H9 (cell line): Measurements from ENCODE around the gene ENKUR. TPM values are rescaled to one million over a fixed set of nuclear protein-coding genes. Genes with fewer than 3 reads are reported as not detected.

Experiments used
- DNase-seq: peaks from one replicate; pipeline ENCODE4 v3.0.0-alpha.2; 2017
- H2AFZ ChIP-seq: one replicate; pipeline ENCODE4 v1.6.1; 2013; ENCODE audit warnings: mild to moderate bottlenecking, low read length, control low read depth, moderate library complexity
- H2AK5ac ChIP-seq: 2 replicates; pipeline ENCODE4 v1.6.1; 2013; ENCODE audit warnings: low read length, control low read depth, mixed read lengths; ENCODE audit not compliant: insufficient read length
- H2BK120ac ChIP-seq: one replicate; pipeline ENCODE4 v1.6.1; 2013; ENCODE audit warnings: low read depth, mild to moderate bottlenecking, low read length, control low read depth, inconsistent platforms; ENCODE audit not compliant: poor library complexity, severe bottlenecking
- H2BK12ac ChIP-seq: 2 replicates; pipeline ENCODE4 v1.6.1; 2013; ENCODE audit warnings: low read length, control low read depth, mixed read lengths, low read depth; ENCODE audit not compliant: insufficient read length
- H2BK15ac ChIP-seq: 2 replicates; pipeline ENCODE4 v1.6.1; 2013; ENCODE audit warnings: low read depth, low read length, control low read depth
- H2BK20ac ChIP-seq: one replicate; pipeline ENCODE4 v1.6.1; 2013; ENCODE audit warnings: low read depth, mild to moderate bottlenecking, low read length, control low read depth, inconsistent platforms; ENCODE audit not compliant: poor library complexity, severe bottlenecking
- H2BK5ac ChIP-seq: 2 replicates; pipeline ENCODE4 v1.6.1; 2013; ENCODE audit warnings: low read length, control low read depth, mixed read lengths; ENCODE audit not compliant: insufficient read length
- H3K14ac ChIP-seq: 2 replicates; pipeline ENCODE4 v1.6.1; 2013; ENCODE audit warnings: low read length, control low read depth; ENCODE audit not compliant: insufficient read depth
- H3K18ac ChIP-seq: 2 replicates; pipeline ENCODE4 v1.6.1; 2013; ENCODE audit warnings: low read depth, mild to moderate bottlenecking, mixed read lengths, low read length, control low read depth; ENCODE audit not compliant: insufficient read length
- H3K23ac ChIP-seq: 2 replicates; pipeline ENCODE4 v1.6.1; 2013; ENCODE audit warnings: low read length, control low read depth, mixed read lengths, low read depth; ENCODE audit not compliant: insufficient read length
- H3K23me2 ChIP-seq: 2 replicates; pipeline ENCODE4 v1.6.1; 2013; ENCODE audit warnings: low read depth, mild to moderate bottlenecking, mixed read lengths, low read length, control low read depth; ENCODE audit not compliant: insufficient read length, poor library complexity, severe bottlenecking
- H3K27ac ChIP-seq: 2 replicates; pipeline ENCODE4 v1.5.1; 2013; ENCODE audit warnings: low read length, control low read depth, mixed read lengths, low read depth; ENCODE audit not compliant: insufficient read length
- H3K27me3 ChIP-seq: 2 replicates; pipeline ENCODE4 v1.6.1; 2013; ENCODE audit warnings: low read length, control low read depth, inconsistent platforms; ENCODE audit not compliant: insufficient read depth
- H3K4ac ChIP-seq: 2 replicates; pipeline ENCODE4 v1.6.1; 2013; ENCODE audit warnings: low read depth, mild to moderate bottlenecking, control low read depth, inconsistent platforms, low read length, moderate library complexity
- H3K4me1 ChIP-seq: 2 replicates; pipeline ENCODE4 v1.6.1; 2013; ENCODE audit warnings: low read length, control low read depth, inconsistent platforms; ENCODE audit not compliant: insufficient read depth
- H3K4me2 ChIP-seq: 2 replicates; pipeline ENCODE4 v1.6.1; 2013; ENCODE audit warnings: low read length, control low read depth, mixed read lengths; ENCODE audit not compliant: insufficient read length, insufficient read depth
- H3K56ac ChIP-seq: 2 replicates; pipeline ENCODE4 v1.6.1; 2013; ENCODE audit warnings: low read depth, mild to moderate bottlenecking, mixed read lengths, low read length, control low read depth; ENCODE audit not compliant: insufficient read length
- H3K79me1 ChIP-seq: 2 replicates; pipeline ENCODE4 v1.6.1; 2013; ENCODE audit warnings: low read depth, mild to moderate bottlenecking, moderate library complexity, low read length, control low read depth, inconsistent platforms; ENCODE audit not compliant: insufficient read depth, poor library complexity, severe bottlenecking
- H3K79me2 ChIP-seq: 2 replicates; pipeline ENCODE4 v1.6.1; 2013; ENCODE audit warnings: low read length, control low read depth, inconsistent platforms; ENCODE audit not compliant: insufficient read depth
- H3K9ac ChIP-seq: 2 replicates; pipeline ENCODE4 v1.6.1; 2013; ENCODE audit warnings: low read length, control low read depth, mixed read lengths; ENCODE audit not compliant: insufficient read length; ENCODE audit errors: extremely low read depth
- H3K9me3 ChIP-seq: one replicate; pipeline ENCODE4 v1.6.1; 2013; ENCODE audit warnings: low read depth, low read length, inconsistent platforms; ENCODE audit not compliant: control insufficient read depth
- H3T11ph ChIP-seq: one replicate; pipeline ENCODE4 v1.6.1; 2013; ENCODE audit warnings: mild to moderate bottlenecking, low read length, control low read depth, inconsistent platforms
- H4K20me1 ChIP-seq: one replicate; pipeline ENCODE4 v1.6.1; 2013; ENCODE audit not compliant: control insufficient read depth, insufficient read length, insufficient read depth
- H4K5ac ChIP-seq: 2 replicates; pipeline ENCODE4 v1.6.1; 2013; ENCODE audit warnings: low read depth, mild to moderate bottlenecking, mixed read lengths, low read length, control low read depth; ENCODE audit not compliant: insufficient read length
- H4K8ac ChIP-seq: replicated peaks from 2 replicates; pipeline ENCODE4 v1.6.1; 2013; ENCODE audit warnings: low read length, control low read depth, mixed read lengths, low read depth; ENCODE audit not compliant: insufficient read length
- H4K91ac ChIP-seq: 2 replicates; pipeline ENCODE4 v1.6.1; 2013; ENCODE audit warnings: low read depth, mild to moderate bottlenecking, moderate library complexity, mixed read lengths, low read length, control low read depth; ENCODE audit not compliant: insufficient read length
- H3K27ac Mint-ChIP-seq, 3 experiments: 2 replicates in 2 of 3; 3 replicates in 1 of 3; pipeline ENCODE4 v1.8.0; 2020 to 2021; ENCODE audit warnings: mixed read lengths in 3 of 3, mild to moderate bottlenecking in 1 of 3, moderate library complexity in 1 of 3
- H3K27me3 Mint-ChIP-seq: 2 replicates; pipeline ENCODE4 v1.8.0; 2021; ENCODE audit warnings: low read depth, mild to moderate bottlenecking, moderate library complexity, mixed read lengths
- H3K36me3 Mint-ChIP-seq, 3 experiments: 2 replicates in 2 of 3; 3 replicates in 1 of 3; pipeline ENCODE4 v1.8.0; 2020 to 2021; ENCODE audit warnings: low read depth in 3 of 3, mixed read lengths in 3 of 3; ENCODE audit not compliant: insufficient read depth in 1 of 3
- H3K4me1 Mint-ChIP-seq, 2 experiments: 2 replicates each; pipeline ENCODE4 v1.8.0; 2020; ENCODE audit warnings: mixed read lengths in 2 of 2
- H3K4me3 Mint-ChIP-seq, 2 experiments: 2 replicates in 1 of 2; 3 replicates in 1 of 2; pipeline ENCODE4 v1.8.0; 2020 to 2021; ENCODE audit warnings: mild to moderate bottlenecking in 2 of 2, mixed read lengths in 2 of 2, moderate library complexity in 1 of 2
- H3K9me3 Mint-ChIP-seq, 2 experiments: 2 replicates in 1 of 2; 3 replicates in 1 of 2; pipeline ENCODE4 v1.8.0; 2020; ENCODE audit warnings: mild to moderate bottlenecking in 2 of 2, mixed read lengths in 2 of 2, moderate library complexity in 1 of 2
- CTCF ChIP-seq: fragments of 200-600 bp; sonication (generic); conservative IDR thresholded peaks from 3 replicates; pipeline ENCODE4 v1.8.0; 2021; ENCODE audit warnings: antibody characterized with exemption, mild to moderate bottlenecking
- WGBS: extraction: QIAGEN DNeasy Blood & Tissue Kit; methylation state at CpG from one replicate; pipeline ENCODE4 v1.1.7; 2013; ENCODE audit warnings: missing lambda C conversion rate, low lambda C conversion rate, mixed read lengths; ENCODE audit not compliant: insufficient read length; ENCODE audit errors: extremely low coverage; 5-methylcytosine and 5-hydroxymethylcytosine counted together
- total RNA-seq: library from RNA; stranded (reverse); gene quantifications from 2 replicates; pipeline ENCODE4 v1.2.1, GENCODE V29; 2021

ENKUR gene
- total RNA-seq, 1 experiment from 2014 or later: not detected

GRCh38 chr10:25026463-25026862 is 10.5 kb upstream of the ENKUR start:
- DNase-seq: no peak
- H3K23me2 ChIP-seq: no peaks in the 10 kb centered on the region
- no peak overlapping the region for H2AK5ac ChIP-seq
- no peak overlapping the region for H3K4ac ChIP-seq
- H3K4me1 ChIP-seq: no peaks in the 10 kb centered on the region
- no peak overlapping the region for H3K14ac ChIP-seq
- no peak overlapping the region for H2BK120ac ChIP-seq
- H3K23ac ChIP-seq: no peak overlapping the region
- no peaks in the 10 kb centered on the region for H3K9me3 ChIP-seq
- H3K79me1 ChIP-seq: no peaks in the 10 kb centered on the region
- no peak overlapping the region for H2BK15ac ChIP-seq
- Mint-ChIP-seq H3K4me3 (no peak overlapping the region), H3K27ac (no peak overlapping the region), H3K36me3 (no peaks in the 10 kb centered on the region; a peak in 1 of 7 replicates), H3K9me3 (no peaks in the 10 kb centered on the region), H3K4me1 (no peaks in the 10 kb centered on the region), H3K27me3 (no peaks in the 10 kb centered on the region)
- H2BK5ac ChIP-seq: no peak overlapping the region
- no peak overlapping the region for H3K4me2 ChIP-seq
- H3K79me2 ChIP-seq: no peaks in the 10 kb centered on the region
- WGBS: no CpG with 5 or more reads among the region's 1 CpG
- H4K20me1 ChIP-seq: no peaks in the 10 kb centered on the region
- H3K18ac ChIP-seq: no peak overlapping the region
- H3K27ac ChIP-seq: no peak overlapping the region
- H3T11ph ChIP-seq: no peak overlapping the region
- no peak overlapping the region for H3K9ac ChIP-seq
- no peaks in the 10 kb centered on the region for H3K27me3 ChIP-seq
- no peak overlapping the region for H4K5ac ChIP-seq
- H4K91ac ChIP-seq: no peak overlapping the region
- no peak overlapping the region for H2BK12ac ChIP-seq
- H2AFZ ChIP-seq: no peak overlapping the region
- peak; percentile 24; the same call in 2 of the 3 replicates for TF ChIP-seq CTCF
- no peak overlapping the region for H3K56ac ChIP-seq
- H2BK20ac ChIP-seq: no peak overlapping the region
- no peak overlapping the region for H4K8ac ChIP-seq
